K562 treated with DMSO at 1 percent for 24 hours (cell line): Measurements from ENCODE around the gene FNBP1L. TPM values are rescaled to one million over a fixed set of nuclear protein-coding genes. Genes with fewer than 3 reads are reported as not detected.

Experiments
- total RNA-seq: library from RNA; unstranded; fragments of 300-600 nt; gene quantifications from 2 replicates; pipeline ENCODE4 v1.2.3, GENCODE V29; 2022; ENCODE audit warnings: low read depth; ENCODE audit not compliant: insufficient read depth

FNBP1L gene
- 3.6 and 4.0 TPM in 2 replicates for total RNA-seq

DNA sequence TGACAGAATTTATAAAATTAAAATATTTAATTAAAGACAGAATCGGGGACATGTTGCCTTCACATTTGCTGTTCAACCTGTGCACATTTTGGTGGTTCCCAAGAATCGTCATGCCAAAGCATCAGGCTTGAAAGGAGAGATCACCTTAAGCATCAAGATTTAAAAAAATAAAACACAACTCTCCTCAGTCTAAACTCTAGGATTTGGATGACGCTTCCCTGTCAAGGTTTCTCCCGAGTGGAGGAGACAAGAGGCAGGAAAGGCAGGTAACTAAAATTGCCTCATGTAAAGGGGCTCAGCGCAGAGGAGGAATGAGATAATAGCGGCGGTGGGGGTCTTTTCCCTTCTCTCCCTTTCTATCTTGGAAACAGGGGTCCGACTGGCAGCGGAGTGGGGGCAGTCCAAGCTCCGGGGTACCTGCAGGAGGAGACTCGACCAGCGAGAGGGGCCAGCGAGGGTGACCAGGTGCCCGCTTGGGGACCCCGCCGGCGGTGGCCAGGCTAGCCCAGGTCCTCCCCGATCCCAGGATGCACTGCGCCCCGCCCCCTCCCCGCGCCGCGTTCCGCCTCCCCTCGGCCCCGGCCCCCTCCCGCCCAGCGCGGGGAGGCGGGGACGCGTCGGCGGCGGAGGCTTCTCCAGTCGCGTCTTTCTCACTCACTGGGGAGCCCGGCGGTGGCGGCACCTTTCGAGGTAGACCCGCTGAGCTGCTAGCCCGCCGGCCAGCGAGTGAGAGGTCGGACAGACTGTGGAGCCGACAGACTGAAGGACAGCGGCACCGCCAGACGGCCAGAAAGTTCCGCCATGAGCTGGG is at the start of gene FNBP1L:
FNBP1L (plus strand) TSS at position 638 of the 811 bp plus-strand sequence; CDS start at position 802, 164 bp downstream.

Other genes starting within 250 kb of the FNBP1L start
- 38.8 and 45.9 TPM in 2 replicates for gene DR1, start 102.2 kb upstream of the FNBP1L start, total RNA-seq
- gene BCAR3, start 233.7 kb downstream of the FNBP1L start, total RNA-seq, result 0.87 and 0.90 TPM in 2 replicates